Bronchial epithelial cell (primary cell): ENCODE data around the gene NMNAT1. TPM values are rescaled to one million over a fixed set of nuclear protein-coding genes. Genes with fewer than 3 reads are reported as not detected.

Source experiments
- DNase-seq: peaks from one replicate; pipeline ENCODE4 v3.0.0-alpha.2; 2010; ENCODE audit warnings: low read depth
- FAIRE-seq: peaks from 2 replicates; lab custom pipeline; 2011; peaks lifted over from hg19 to GRCh38; lab: Jason Lieb, UNC
- H3K27me3 ChIP-seq: 2 replicates; pipeline ENCODE4 v1.5.1; 2011; ENCODE audit warnings: low read length; ENCODE audit not compliant: control insufficient read depth, insufficient read depth
- H3K36me3 ChIP-seq: 2 replicates; pipeline ENCODE4 v1.5.1; 2011; ENCODE audit warnings: low read length; ENCODE audit not compliant: control insufficient read depth, insufficient read depth
- H3K4me3 ChIP-seq: 2 replicates; pipeline ENCODE4 v1.5.1; 2011; ENCODE audit warnings: mild to moderate bottlenecking, low read depth, low read length, control low read depth
- total RNA-seq: library from RNA; depleted of rRNA; stranded (reverse); fragments of >200 nt; gene quantifications from 2 replicates; pipeline ENCODE4 v1.2.1, GENCODE V29; 2014
- TF ChIP-seq, protein P1 (sequence below): IDR thresholded peaks from 2 replicates; pipeline ENCODE4 v1.5.1; 2011; ENCODE audit warnings: mild to moderate bottlenecking, moderate library complexity, low read length, control low read depth, inconsistent platforms; ENCODE audit not compliant: insufficient read depth, severe bottlenecking

Gene NMNAT1
- total RNA-seq, 1 donor from 2014 or later, result 13.2 TPM

DNA sequence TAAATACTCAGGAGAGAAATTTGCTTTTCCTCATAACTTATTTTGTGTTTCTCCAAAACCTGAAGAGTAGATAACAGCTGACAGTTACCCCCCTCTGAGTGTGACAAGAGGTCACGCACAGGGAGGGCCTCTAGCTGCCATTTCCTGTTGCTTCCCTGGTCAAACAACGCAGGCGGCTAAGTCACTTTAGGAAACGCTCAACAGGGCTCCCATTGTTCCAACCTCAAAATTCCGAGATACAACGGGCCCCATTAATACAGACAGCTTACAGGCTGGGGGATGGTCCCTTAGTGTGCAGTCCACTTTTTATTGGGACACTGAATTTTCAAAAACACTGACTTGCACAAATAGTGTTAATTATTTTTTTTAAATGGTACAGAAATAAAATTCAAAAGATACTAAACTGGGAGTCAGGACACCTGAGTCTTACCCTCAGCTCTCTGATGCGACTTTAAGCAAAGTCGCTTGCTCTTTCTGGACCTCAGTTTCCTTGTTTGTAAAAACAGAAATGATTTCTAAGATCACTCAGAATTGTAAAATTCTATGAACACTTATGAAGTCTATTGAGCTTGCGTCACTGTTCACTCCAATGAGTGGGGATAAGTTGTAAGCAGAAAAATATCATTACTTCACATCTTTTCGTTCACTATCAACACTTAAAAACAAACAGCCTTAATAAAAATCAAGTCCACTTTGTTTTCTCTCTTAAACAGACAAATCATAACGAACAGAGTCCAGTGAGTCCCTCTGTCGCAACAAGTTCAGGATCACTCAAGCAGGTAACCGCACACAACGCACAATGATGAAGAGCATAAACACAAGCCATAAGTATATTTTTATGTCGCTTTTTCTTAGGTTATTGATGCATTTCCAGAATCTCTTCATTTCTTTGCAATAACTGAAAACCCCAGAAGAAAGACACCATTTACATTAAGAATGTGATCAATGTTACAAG is 13.6 kb upstream of the NMNAT1 start:
- H3K36me3 ChIP-seq, result no peaks in the 10 kb centered on the region
- no peaks in the 10 kb centered on the region for H3K27me3 ChIP-seq
- DNase-seq, result no peak
- no peak for FAIRE-seq
- no peak overlapping the region for H3K4me3 ChIP-seq
- TF ChIP-seq, protein P1, sequence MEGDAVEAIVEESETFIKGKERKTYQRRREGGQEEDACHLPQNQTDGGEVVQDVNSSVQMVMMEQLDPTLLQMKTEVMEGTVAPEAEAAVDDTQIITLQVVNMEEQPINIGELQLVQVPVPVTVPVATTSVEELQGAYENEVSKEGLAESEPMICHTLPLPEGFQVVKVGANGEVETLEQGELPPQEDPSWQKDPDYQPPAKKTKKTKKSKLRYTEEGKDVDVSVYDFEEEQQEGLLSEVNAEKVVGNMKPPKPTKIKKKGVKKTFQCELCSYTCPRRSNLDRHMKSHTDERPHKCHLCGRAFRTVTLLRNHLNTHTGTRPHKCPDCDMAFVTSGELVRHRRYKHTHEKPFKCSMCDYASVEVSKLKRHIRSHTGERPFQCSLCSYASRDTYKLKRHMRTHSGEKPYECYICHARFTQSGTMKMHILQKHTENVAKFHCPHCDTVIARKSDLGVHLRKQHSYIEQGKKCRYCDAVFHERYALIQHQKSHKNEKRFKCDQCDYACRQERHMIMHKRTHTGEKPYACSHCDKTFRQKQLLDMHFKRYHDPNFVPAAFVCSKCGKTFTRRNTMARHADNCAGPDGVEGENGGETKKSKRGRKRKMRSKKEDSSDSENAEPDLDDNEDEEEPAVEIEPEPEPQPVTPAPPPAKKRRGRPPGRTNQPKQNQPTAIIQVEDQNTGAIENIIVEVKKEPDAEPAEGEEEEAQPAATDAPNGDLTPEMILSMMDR, result no peak

- Histone ChIP-seq H3K27me3 (no peaks in the 10 kb centered on the region), H3K36me3 (peaks cover 3% of the 10 kb centered on the region), H3K4me3 (peak overlapping the region; percentile 64)
- DNase-seq (peak; percentile 61), FAIRE-seq (no peak)
- TF ChIP-seq, protein P1, result peak; percentile 46
Observed at GRCh38 chr1:9942399-9942938, 806 bp upstream of the NMNAT1 start.

DNA sequence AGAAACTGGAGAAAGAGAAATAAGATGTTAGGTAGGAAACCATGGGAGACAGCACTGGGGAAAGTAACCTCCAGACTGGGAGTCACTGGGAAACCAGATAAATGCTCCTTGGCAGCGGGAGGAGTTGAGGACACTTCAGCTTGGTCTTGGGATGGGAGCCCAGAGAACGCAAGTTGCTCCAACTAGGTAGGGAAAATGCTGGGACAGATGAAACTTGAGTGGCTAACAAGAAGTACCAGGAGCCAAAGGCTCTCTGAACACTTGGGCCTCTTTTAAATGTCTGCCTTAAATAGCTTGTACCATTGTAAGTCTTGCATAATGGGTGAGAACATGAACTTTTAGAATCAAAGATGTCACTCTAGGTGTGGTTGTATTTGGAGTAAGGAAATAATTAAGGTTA is 3.0 kb downstream of the NMNAT1 start:
- FAIRE-seq (no peak), DNase-seq (no peak)
- Histone ChIP-seq H3K36me3 (peaks cover 2% of the 10 kb centered on the region), H3K4me3 (no peak overlapping the region), H3K27me3 (no peaks in the 10 kb centered on the region)
- TF ChIP-seq, protein P1, result no peak

DNA sequence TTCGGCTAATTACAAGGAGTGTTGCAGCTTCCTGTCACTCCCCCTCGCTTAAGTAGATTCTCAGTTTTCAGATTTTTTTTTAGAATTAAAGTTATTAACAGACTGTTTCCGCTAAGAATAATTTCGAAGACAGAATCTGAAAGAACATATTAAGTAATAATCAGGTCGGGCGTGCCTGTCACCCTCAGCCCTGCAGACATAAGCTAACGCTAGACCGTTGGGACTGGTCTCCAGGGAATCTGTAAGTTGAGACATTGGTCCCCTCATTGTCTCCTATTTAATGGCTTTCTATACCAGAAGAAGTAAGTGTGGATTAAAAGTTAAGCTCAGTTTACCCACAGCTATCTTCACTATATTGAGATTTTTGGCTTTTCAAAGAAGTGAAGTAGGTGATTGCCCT is 14.5 kb downstream of the NMNAT1 start:
- FAIRE-seq (no peak), DNase-seq (no peak)
- Histone ChIP-seq H3K36me3 (no peaks in the 10 kb centered on the region), H3K4me3 (no peak overlapping the region), H3K27me3 (no peaks in the 10 kb centered on the region)
- TF ChIP-seq, protein P1, result no peak

- TF ChIP-seq, protein P1, result no peak
- DNase-seq (no peak), FAIRE-seq (no peak)
- Histone ChIP-seq H3K4me3 (no peak overlapping the region), H3K27me3 (no peaks in the 10 kb centered on the region), H3K36me3 (no peaks in the 10 kb centered on the region)
Observed at GRCh38 chr1:9960011-9960410, 16.7 kb downstream of the NMNAT1 start.
